Prostate gland (tissue), 2 donors: ENCODE measurements around the gene KCNC1. TPM values are rescaled to one million over a fixed set of nuclear protein-coding genes. Genes with fewer than 3 reads are reported as not detected.

Experiments used
- DNase-seq: peaks from one replicate; pipeline ENCODE4 v3.0.0-alpha.2; 2019; ENCODE audit warnings: low spot score
- H3K27ac ChIP-seq, 2 donors: fragments of 200-600 bp; sonication (generic); 2 replicates each; pipeline ENCODE4 v1.5.1; 2017 to 2019
- H3K27me3 ChIP-seq: fragments of 200-600 bp; sonication (generic); replicated peaks from 2 replicates; pipeline ENCODE4 v1.5.1; 2019; ENCODE audit not compliant: insufficient read depth
- H3K36me3 ChIP-seq, 2 donors: fragments of 200-600 bp; sonication (generic); 1 replicate in 1 of 2; 2 replicates in 1 of 2; pipeline versions ENCODE4 v1.5.1 to v1.8.1; 2017 to 2019
- H3K4me1 ChIP-seq: fragments of 200-600 bp; sonication (generic); replicated peaks from 2 replicates; pipeline ENCODE4 v1.5.1; 2019
- H3K4me3 ChIP-seq, 2 donors: fragments of 200-600 bp; sonication (generic); 2 replicates each; pipeline ENCODE4 v1.5.1; 2017 to 2019
- H3K9me3 ChIP-seq: fragments of 200-600 bp; sonication (generic); 2 replicates; pipeline ENCODE4 v1.5.1; 2017
- CTCF ChIP-seq, 4 experiments: fragments of 200-600 bp in 2 of 4; fragments of 450-650 bp in 2 of 4; sonication (generic) in 2 of 4; IDR thresholded peaks; 1 replicate in 3 of 4; 2 replicates in 1 of 4; pipeline ENCODE4 v1.5.1; 2016 to 2019; ENCODE audit warnings: antibody characterized with exemption in 4 of 4, mild to moderate bottlenecking in 2 of 4, moderate library complexity in 2 of 4
- POLR2A ChIP-seq: fragments of 450-650 bp; IDR thresholded peaks from one replicate; pipeline ENCODE4 v1.6.1; 2016; ENCODE audit warnings: antibody characterized with exemption, mild to moderate bottlenecking
- POLR2AphosphoS5 ChIP-seq: sonication (generic); formaldehyde crosslinking; IDR thresholded peaks from one replicate; pipeline ENCODE4 v1.6.1; 2017; ENCODE audit warnings: antibody characterized with exemption
- WGBS: methylation state at CpG from one replicate; pipeline ENCODE4 v1.1.5; 2018; 5-methylcytosine and 5-hydroxymethylcytosine counted together
- intact Hi-C: fragments of 100-400 bp; cut with DNase I; formaldehyde crosslinking; loops from one replicate; pipeline ENCODE4 v1.14.2; 2022
- total RNA-seq, 2 donors: library from RNA; depleted of rRNA; stranded (reverse); fragments of >200 nt; gene quantifications; one replicate each; pipeline ENCODE4 v1.1.0, GENCODE V29; 2016

KCNC1 gene
- total RNA-seq, 2 donors from 2014 or later = 3.0 TPM; not detected in 1

- Histone ChIP-seq H3K36me3 (no peaks in the 10 kb centered on the region), H3K27ac (no peak overlapping the region), H3K4me3 (no peak overlapping the region), H3K9me3 (no peaks in the 10 kb centered on the region), H3K4me1 (no peaks in the 10 kb centered on the region), H3K27me3 (peaks cover 7% of the 10 kb centered on the region)
- intact Hi-C loops = no loop called here
- WGBS = 6% methylated on average over 61 of the region's 68 CpGs
- TF ChIP-seq POLR2A = no peak
- no peak for TF ChIP-seq POLR2AphosphoS5
- no peak for TF ChIP-seq CTCF (IDR thresholded peaks at IDR 0.05)
- DNase-seq = no peak
These were observed 38.8 kb upstream of the KCNC1 start for GRCh38 chr11:17695454-17696441.

DNA sequence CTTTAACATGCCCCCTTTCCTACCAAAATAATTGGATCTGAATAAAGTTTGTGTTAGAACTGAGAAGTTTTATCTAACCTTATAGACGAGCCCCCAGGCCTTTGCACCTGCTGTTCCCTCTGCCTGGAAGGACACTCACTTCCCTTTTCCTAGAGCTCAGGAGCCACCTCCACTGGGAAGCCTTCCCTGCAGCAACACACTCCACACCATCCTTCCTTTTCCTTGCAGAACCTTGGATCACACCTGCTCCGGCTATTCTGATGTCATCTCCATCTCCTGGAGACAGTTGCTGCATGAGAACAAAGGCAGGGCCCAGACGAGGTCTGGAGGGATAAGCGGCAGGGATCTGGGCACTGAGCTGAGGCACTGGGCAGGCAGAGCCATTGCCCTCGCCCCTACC, 37.8 kb upstream of the KCNC1 start:
- Histone ChIP-seq H3K36me3 (no peaks in the 10 kb centered on the region), H3K27me3 (peaks cover 7% of the 10 kb centered on the region), H3K4me1 (no peaks in the 10 kb centered on the region), H3K27ac (no peak overlapping the region), H3K4me3 (no peak overlapping the region), H3K9me3 (no peaks in the 10 kb centered on the region)
- no peak for DNase-seq
- WGBS = 65% methylated on average over 5 of the region's 5 CpGs
- TF ChIP-seq POLR2A (no peak), POLR2AphosphoS5 (no peak), CTCF (IDR thresholded peaks at IDR 0.05) (no peak)
- intact Hi-C loops = no loop called here

- TF ChIP-seq POLR2A = no peak
- no peak for TF ChIP-seq POLR2AphosphoS5
- no peak for TF ChIP-seq CTCF (IDR thresholded peaks at IDR 0.05)
- Histone ChIP-seq H3K4me3 (no peak overlapping the region), H3K9me3 (no peaks in the 10 kb centered on the region), H3K36me3 (no peaks in the 10 kb centered on the region), H3K27me3 (peaks cover 7% of the 10 kb centered on the region), H3K27ac (no peak overlapping the region), H3K4me1 (no peaks in the 10 kb centered on the region)
- intact Hi-C loops = no loop called here
- no peak for DNase-seq
- WGBS = 64% methylated on average over 6 of the region's 6 CpGs
These were observed 37.2 kb upstream of the KCNC1 start for GRCh38 chr11:17697175-17697949.

DNA sequence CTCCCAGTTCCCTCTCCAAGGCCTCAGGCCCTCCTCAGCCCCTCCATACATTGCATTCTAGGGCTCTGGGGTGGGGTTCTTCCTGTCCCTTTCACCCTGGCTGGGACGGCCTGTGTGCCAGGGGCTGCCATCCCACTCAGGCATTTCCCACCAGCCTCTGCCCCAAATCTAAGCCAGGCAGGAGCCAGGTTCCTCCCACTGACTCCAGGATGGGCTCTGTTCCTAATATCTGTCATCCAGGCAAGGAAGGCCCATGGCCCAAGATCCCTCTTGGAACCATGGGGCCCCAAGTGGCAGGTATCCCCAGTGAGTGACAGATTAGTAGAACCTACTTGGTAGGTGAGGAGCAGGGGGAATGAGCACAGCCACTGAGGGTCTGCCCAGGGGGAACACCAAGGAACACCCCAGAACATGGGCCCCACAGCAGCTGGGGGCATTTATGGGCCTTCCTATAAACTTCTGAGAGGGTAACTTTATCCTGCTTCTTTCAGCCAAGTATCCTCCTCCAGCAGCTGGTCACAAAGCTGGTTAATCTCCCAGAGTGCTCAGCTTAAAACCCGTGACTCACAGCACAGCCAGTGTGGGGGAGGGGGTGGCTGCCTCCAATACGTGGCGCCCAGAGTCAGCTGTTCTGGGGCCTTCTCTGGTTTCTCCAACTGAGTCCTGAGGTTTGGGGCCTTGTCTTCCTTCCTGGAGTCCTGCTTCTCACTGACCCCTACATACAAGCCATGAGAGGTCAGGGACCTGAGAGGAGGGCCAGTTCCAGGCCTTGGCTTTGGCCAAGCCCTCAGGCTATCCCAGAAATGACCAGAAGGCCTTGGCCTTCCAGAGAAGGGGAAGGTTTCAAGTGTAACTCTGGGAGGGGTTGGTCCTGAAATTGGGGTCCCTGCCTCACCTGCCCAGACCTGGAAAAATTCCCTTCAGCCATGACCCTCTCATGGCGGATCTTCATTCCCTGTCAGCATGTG, 35.1 kb upstream of the KCNC1 start:
- H3K4me1 ChIP-seq = no peaks in the 10 kb centered on the region
- H3K9me3 ChIP-seq = no peaks in the 10 kb centered on the region
- H3K4me3 ChIP-seq = no peak overlapping the region
- WGBS = 53% methylated on average over 5 of the region's 5 CpGs
- DNase-seq = no peak
- intact Hi-C loops = no loop called here
- H3K27me3 ChIP-seq = peaks cover 7% of the 10 kb centered on the region
- no peaks in the 10 kb centered on the region for H3K36me3 ChIP-seq
- TF ChIP-seq POLR2AphosphoS5 (no peak), CTCF (IDR thresholded peaks at IDR 0.05) (no peak), POLR2A (no peak)
- no peak overlapping the region for H3K27ac ChIP-seq
